Measurements from ENCODE around the gene CNTN1. TPM values are rescaled to one million over a fixed set of nuclear protein-coding genes. Genes with fewer than 3 reads are reported as not detected.

The CNTN1 gene
- total RNA-seq, 1 experiment from 2014 or later, result 6.5 TPM

DNA sequence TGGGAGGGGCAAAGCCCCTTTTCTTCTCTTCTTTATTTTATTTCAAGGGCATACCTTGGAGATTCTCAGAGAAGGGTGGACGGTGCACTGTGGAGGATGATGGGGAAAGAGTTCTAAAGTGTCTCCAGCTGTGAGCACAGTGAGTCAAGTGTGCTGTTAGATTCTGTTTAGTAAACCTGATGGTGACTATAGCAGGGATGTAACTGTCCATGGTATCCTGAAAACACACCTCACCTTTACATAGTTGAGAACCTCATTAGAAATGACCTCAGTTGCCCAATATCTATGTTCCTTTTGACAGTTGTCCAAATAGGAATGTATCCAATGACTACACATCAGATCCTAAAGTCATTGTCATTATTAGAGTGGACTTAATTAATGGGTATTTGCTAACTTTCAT lies 38.0 kb downstream of the CNTN1 start:
- no peak overlapping the region for H3K27ac ChIP-seq (ENCODE audit: insufficient read length, low read depth, low read length)
- H4K8ac ChIP-seq (replicated peaks; ENCODE audit: insufficient read length, low read depth, low read length), result no peak overlapping the region
- no peaks in the 10 kb centered on the region for H3K36me3 Mint-ChIP-seq (ENCODE audit: insufficient read depth in 1 of 3, low read depth in 3 of 3)
- H3K4me1 ChIP-seq (ENCODE audit: insufficient read depth, low read length), result no peaks in the 10 kb centered on the region; the same call in 1 of the 2 replicates
- H3K4me3 Mint-ChIP-seq, result no peak overlapping the region
- no peaks in the 10 kb centered on the region for H4K20me1 ChIP-seq (ENCODE audit: control insufficient read depth, insufficient read depth, insufficient read length)
- H3K27ac Mint-ChIP-seq, result no peak overlapping the region
- H2BK20ac ChIP-seq (ENCODE audit: low read depth, low read length, poor library complexity, severe bottlenecking), result no peak overlapping the region
- no CpG with 5 or more reads among the region's 1 CpG for WGBS (ENCODE audit: extremely low coverage, insufficient read length, low lambda C conversion rate)
- no peak overlapping the region for H4K5ac ChIP-seq (ENCODE audit: insufficient read length, low read depth, low read length)
- TF ChIP-seq, protein P1, sequence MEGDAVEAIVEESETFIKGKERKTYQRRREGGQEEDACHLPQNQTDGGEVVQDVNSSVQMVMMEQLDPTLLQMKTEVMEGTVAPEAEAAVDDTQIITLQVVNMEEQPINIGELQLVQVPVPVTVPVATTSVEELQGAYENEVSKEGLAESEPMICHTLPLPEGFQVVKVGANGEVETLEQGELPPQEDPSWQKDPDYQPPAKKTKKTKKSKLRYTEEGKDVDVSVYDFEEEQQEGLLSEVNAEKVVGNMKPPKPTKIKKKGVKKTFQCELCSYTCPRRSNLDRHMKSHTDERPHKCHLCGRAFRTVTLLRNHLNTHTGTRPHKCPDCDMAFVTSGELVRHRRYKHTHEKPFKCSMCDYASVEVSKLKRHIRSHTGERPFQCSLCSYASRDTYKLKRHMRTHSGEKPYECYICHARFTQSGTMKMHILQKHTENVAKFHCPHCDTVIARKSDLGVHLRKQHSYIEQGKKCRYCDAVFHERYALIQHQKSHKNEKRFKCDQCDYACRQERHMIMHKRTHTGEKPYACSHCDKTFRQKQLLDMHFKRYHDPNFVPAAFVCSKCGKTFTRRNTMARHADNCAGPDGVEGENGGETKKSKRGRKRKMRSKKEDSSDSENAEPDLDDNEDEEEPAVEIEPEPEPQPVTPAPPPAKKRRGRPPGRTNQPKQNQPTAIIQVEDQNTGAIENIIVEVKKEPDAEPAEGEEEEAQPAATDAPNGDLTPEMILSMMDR (conservative IDR thresholded peaks at IDR 0.05), result no peak
- H3K14ac ChIP-seq (ENCODE audit: insufficient read depth, low read length), result no peak overlapping the region
- no peak overlapping the region for H4K91ac ChIP-seq (ENCODE audit: insufficient read length, low read depth, low read length)
- no peaks in the 10 kb centered on the region for H3K9me3 Mint-ChIP-seq
- no peak overlapping the region for H3K4me2 ChIP-seq (ENCODE audit: insufficient read depth, insufficient read length, low read length)
- no peaks in the 10 kb centered on the region for H3K9me3 ChIP-seq (ENCODE audit: control insufficient read depth, low read depth, low read length)
- DNase-seq, result no peak
- no peak overlapping the region for H2BK15ac ChIP-seq (ENCODE audit: low read depth, low read length)
- H3K79me2 ChIP-seq (ENCODE audit: insufficient read depth, low read length), result no peaks in the 10 kb centered on the region
- H3K9ac ChIP-seq (ENCODE audit: extremely low read depth, insufficient read length, low read length), result no peak overlapping the region
- H3K18ac ChIP-seq (ENCODE audit: insufficient read length, low read depth, low read length), result no peak overlapping the region
- no peaks in the 10 kb centered on the region for H3K27me3 ChIP-seq (ENCODE audit: insufficient read depth, low read length)
- no peak overlapping the region for H3K4ac ChIP-seq (ENCODE audit: low read depth, low read length)
- no peak overlapping the region for H2AK5ac ChIP-seq (ENCODE audit: insufficient read length, low read length)
- peaks cover 24 to 26% of the 10 kb centered on the region in 2 experiments for H3K4me1 Mint-ChIP-seq
- H2BK120ac ChIP-seq (ENCODE audit: low read depth, low read length, poor library complexity, severe bottlenecking), result no peak overlapping the region
- H3K56ac ChIP-seq (ENCODE audit: insufficient read length, low read depth, low read length), result no peak overlapping the region
- no peaks in the 10 kb centered on the region for H3K23me2 ChIP-seq (ENCODE audit: insufficient read length, low read depth, low read length, poor library complexity, severe bottlenecking)
- H3T11ph ChIP-seq (ENCODE audit: low read length), result no peak overlapping the region
- H2BK12ac ChIP-seq (ENCODE audit: insufficient read length, low read depth, low read length), result no peak overlapping the region
- no peak overlapping the region for H2BK5ac ChIP-seq (ENCODE audit: insufficient read length, low read length)
- no peak overlapping the region for H3K23ac ChIP-seq (ENCODE audit: insufficient read length, low read depth, low read length)
- no peaks in the 10 kb centered on the region for H3K79me1 ChIP-seq (ENCODE audit: insufficient read depth, low read depth, low read length, poor library complexity, severe bottlenecking)
- H2AFZ ChIP-seq (ENCODE audit: low read length), result no peak overlapping the region
- H3K27me3 Mint-ChIP-seq (ENCODE audit: low read depth), result no peaks in the 10 kb centered on the region

Measured in H9 (cell line).